SK-N-SH (cell line): ENCODE results near the gene EIF3B. TPM values are rescaled to one million over a fixed set of nuclear protein-coding genes. Genes with fewer than 3 reads are reported as not detected.

Experiments
- CTCF ChIA-PET: fragments of 300-600, 350-600 bp; formaldehyde crosslinking; extraction: SDS; loops from one replicate; lab custom pipeline; 2021; lab: Yijun Ruan, JAX
- POLR2A ChIA-PET: fragments of 350-600 bp; sonication (Branson Sonifier 250); formaldehyde crosslinking; extraction: SDS; loops from one replicate; lab custom pipeline; 2020; ENCODE audit warnings: antibody characterized with exemption, inconsistent platforms; lab: Yijun Ruan, JAX
- DNase-seq: peaks from one replicate; pipeline ENCODE4 v3.0.0; 2012
- H2AFZ ChIP-seq: fragments of 200-600 bp; sonication (generic); 2 replicates; pipeline ENCODE4 v1.8.1; 2016; ENCODE audit warnings: antibody characterized with exemption, mild to moderate bottlenecking, low read depth
- H3F3A ChIP-seq: fragments of 200-600 bp; sonication (generic); replicated peaks from 2 replicates; pipeline ENCODE3; 2016; ENCODE audit warnings: antibody characterized with exemption, mild to moderate bottlenecking; ENCODE audit not compliant: insufficient read depth
- H3K27ac ChIP-seq, 2 experiments: fragments of 200-500 bp in 1 of 2; fragments of 200-600 bp in 1 of 2; sonication (Bioruptor generic) in 1 of 2; sonication (generic), shearing (Covaris generic) in 1 of 2; 2 replicates each; pipeline versions ENCODE4 v1.5.1 to v1.6.1; 2014 to 2016; ENCODE audit warnings: low read depth in 2 of 2, inconsistent platforms in 1 of 2, low read length in 1 of 2, mild to moderate bottlenecking in 1 of 2, mixed read lengths in 1 of 2
- H3K27me3 ChIP-seq: fragments of 200-600 bp; sonication (generic), shearing (Covaris generic); 2 replicates; pipeline ENCODE4 v1.6.1; 2016; ENCODE audit warnings: mixed run types; ENCODE audit not compliant: insufficient read depth
- H3K36me3 ChIP-seq, 2 experiments: fragments of 200-500 bp in 1 of 2; fragments of 200-600 bp in 1 of 2; sonication (Bioruptor generic) in 1 of 2; sonication (generic) in 1 of 2; replicated peaks in 1 of 2; 2 replicates each; pipeline versions ENCODE3 to v1.5.1; 2014 to 2016; ENCODE audit warnings: low read length in 1 of 2, mild to moderate bottlenecking in 1 of 2; ENCODE audit not compliant: insufficient read depth in 2 of 2, control insufficient read depth in 1 of 2
- H3K4me1 ChIP-seq, 2 experiments: fragments of 200-500 bp in 1 of 2; fragments of 200-600 bp in 1 of 2; sonication (Bioruptor generic) in 1 of 2; sonication (generic), shearing (Covaris generic) in 1 of 2; 2 replicates each; pipeline versions ENCODE4 v1.5.1 to v1.6.1; 2014 to 2016; ENCODE audit warnings: low read depth in 1 of 2, low read length in 1 of 2, mixed run types in 1 of 2; ENCODE audit not compliant: insufficient read depth in 2 of 2, control insufficient read depth in 1 of 2
- H3K4me2 ChIP-seq: fragments of 200-600 bp; sonication (generic), shearing (Covaris generic); 2 replicates; pipeline ENCODE4 v1.6.1; 2017; ENCODE audit warnings: mixed run types
- H3K4me3 ChIP-seq, 2 experiments: fragments of 200-500 bp in 1 of 2; fragments of 200-600 bp in 1 of 2; sonication (Bioruptor generic) in 1 of 2; sonication (generic), shearing (Covaris generic) in 1 of 2; 2 replicates each; pipeline versions ENCODE4 v1.5.1 to v1.8.1; 2014 to 2016; ENCODE audit warnings: low read depth in 2 of 2, inconsistent platforms in 1 of 2, low read length in 1 of 2, mild to moderate bottlenecking in 1 of 2, mixed read lengths in 1 of 2, moderate library complexity in 1 of 2
- H3K79me2 ChIP-seq: fragments of 200-600 bp; sonication (generic); 2 replicates; pipeline ENCODE4 v1.8.1; 2017; ENCODE audit warnings: mild to moderate bottlenecking; ENCODE audit not compliant: insufficient read depth
- H3K9ac ChIP-seq: fragments of 200-600 bp; sonication (generic); 2 replicates; pipeline ENCODE4 v1.6.1; 2017; ENCODE audit warnings: mixed run types
- H3K9me2 ChIP-seq: fragments of 200-600 bp; sonication (generic); 2 replicates; pipeline ENCODE4 v1.6.1; 2017; ENCODE audit warnings: mixed run types
- H3K9me3 ChIP-seq: fragments of 200-600 bp; sonication (generic); 2 replicates; pipeline ENCODE4 v1.6.1; 2017; ENCODE audit warnings: mixed run types, mild to moderate bottlenecking, moderate library complexity
- H4K20me1 ChIP-seq: fragments of 200-600 bp; sonication (generic); 2 replicates; pipeline ENCODE4 v1.6.1; 2017; ENCODE audit warnings: mild to moderate bottlenecking, mixed run types; ENCODE audit not compliant: insufficient read depth
- CHD2 ChIP-seq: fragments of 150-350 bp; IDR thresholded peaks from 2 replicates; pipeline ENCODE4 v1.6.1; 2018; ENCODE audit warnings: low read length; ENCODE audit not compliant: partially characterized antibody
- EZH2phosphoT487 ChIP-seq: fragments of 200-600 bp; sonication (generic); IDR thresholded peaks from 2 replicates; pipeline ENCODE4 v1.6.1; 2017; ENCODE audit warnings: low read depth, mixed run types, mild to moderate bottlenecking, antibody characterized with exemption, moderate library complexity, borderline replicate concordance
- GABPA ChIP-seq: IDR thresholded peaks from 2 replicates; pipeline ENCODE4 v1.4.0; 2012; ENCODE audit warnings: low read depth, mild to moderate bottlenecking
- IRF3 ChIP-seq: fragments of 150-350 bp; IDR thresholded peaks from 2 replicates; pipeline ENCODE4 v1.6.1; 2016; ENCODE audit warnings: mild to moderate bottlenecking, low read depth, low read length
- JUND ChIP-seq: IDR thresholded peaks from 2 replicates; pipeline ENCODE4 v1.4.0; 2012
- MEF2A ChIP-seq: IDR thresholded peaks from 2 replicates; pipeline ENCODE4 v1.4.0; 2012; ENCODE audit warnings: low read depth, borderline replicate concordance
- MXI1 ChIP-seq: IDR thresholded peaks from 2 replicates; pipeline ENCODE4 v1.6.1; 2012; ENCODE audit warnings: mild to moderate bottlenecking, low read depth, low read length, improper control_type of control experiment
- NFIC ChIP-seq: IDR thresholded peaks from 2 replicates; pipeline ENCODE4 v1.4.0; 2012; ENCODE audit warnings: borderline replicate concordance
- PBX3 ChIP-seq: IDR thresholded peaks from 2 replicates; pipeline ENCODE4; 2012
- POLR2AphosphoS5 ChIP-seq: IDR thresholded peaks from 2 replicates; pipeline ENCODE4 v1.6.1; 2012; ENCODE audit warnings: low read depth, low read length
- RAD21 ChIP-seq: IDR thresholded peaks from 2 replicates; pipeline ENCODE4 v1.6.1; 2012; ENCODE audit warnings: mild to moderate bottlenecking, low read length
- RFX5 ChIP-seq: IDR thresholded peaks from 2 replicates; pipeline ENCODE4 v1.6.1; 2012; ENCODE audit warnings: mild to moderate bottlenecking, improper control_type of control experiment, low read length
- RXRA ChIP-seq: IDR thresholded peaks from 2 replicates; pipeline ENCODE4 v1.4.0; 2012; ENCODE audit warnings: low read depth, mild to moderate bottlenecking, borderline replicate concordance
- TAF1 ChIP-seq: IDR thresholded peaks from 2 replicates; pipeline ENCODE4 v1.6.1; 2012; ENCODE audit warnings: low read depth, mild to moderate bottlenecking, low read length, moderate library complexity, borderline replicate concordance
- USF1 ChIP-seq: IDR thresholded peaks from 2 replicates; pipeline ENCODE4 v1.4.0; 2012; ENCODE audit warnings: low read depth, borderline replicate concordance
- YY1 ChIP-seq: IDR thresholded peaks from 2 replicates; pipeline ENCODE4 v1.4.0; 2012; ENCODE audit warnings: low read depth, mild to moderate bottlenecking
- ZBTB33 ChIP-seq: IDR thresholded peaks from 2 replicates; pipeline ENCODE4 v1.4.0; 2012; ENCODE audit warnings: low read depth, borderline replicate concordance
- WGBS: methylation state at CpG from one replicate; pipeline ENCODE4 v1.1.6; 2017; ENCODE audit warnings: low lambda C conversion rate; 5-methylcytosine and 5-hydroxymethylcytosine counted together
- polyA plus RNA-seq, 3 experiments: library from polyadenylated mRNA; depleted of rRNA; stranded (reverse); fragments of >200 nt; gene quantifications; 2 replicates each; pipeline ENCODE4 v1.2.3, GENCODE V29; 2012
- TF ChIP-seq, protein P1 (sequence below): IDR thresholded peaks from 2 replicates; pipeline ENCODE4 v1.6.1; 2012; ENCODE audit warnings: mild to moderate bottlenecking, low read depth, low read length, moderate library complexity
- TF ChIP-seq, protein P2 (sequence below): fragments of 200-600 bp; sonication (generic); IDR thresholded peaks from 2 replicates; pipeline ENCODE4 v1.6.1; 2017; ENCODE audit warnings: antibody characterized with exemption, mild to moderate bottlenecking, moderate library complexity

The EIF3B gene
- polyA plus RNA-seq, 1 of the 3 experiments (the other 2 are of a cell fraction): 151 TPM

DNA sequence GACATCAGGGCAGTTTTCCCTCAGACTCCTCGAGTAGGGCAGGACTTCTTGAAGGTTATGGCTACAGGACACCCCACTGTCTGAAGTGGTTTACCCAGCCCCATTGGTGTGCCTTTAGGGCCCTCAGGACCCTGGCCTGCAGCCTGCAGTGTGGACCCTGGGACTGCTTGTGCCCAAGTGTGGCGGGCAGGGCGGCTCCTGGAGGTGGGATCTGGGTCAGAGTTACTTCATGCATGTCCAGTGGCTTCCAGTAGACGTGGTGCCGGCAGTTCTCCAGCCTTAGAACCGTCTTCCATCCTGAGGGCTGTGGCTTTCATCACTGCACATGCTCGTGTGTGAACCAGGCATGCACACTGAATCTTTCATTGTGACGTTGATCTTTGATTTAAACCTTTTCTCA, 16.7 kb downstream of the EIF3B start (continued):
- no peak for TF ChIP-seq POLR2AphosphoS5

DNA sequence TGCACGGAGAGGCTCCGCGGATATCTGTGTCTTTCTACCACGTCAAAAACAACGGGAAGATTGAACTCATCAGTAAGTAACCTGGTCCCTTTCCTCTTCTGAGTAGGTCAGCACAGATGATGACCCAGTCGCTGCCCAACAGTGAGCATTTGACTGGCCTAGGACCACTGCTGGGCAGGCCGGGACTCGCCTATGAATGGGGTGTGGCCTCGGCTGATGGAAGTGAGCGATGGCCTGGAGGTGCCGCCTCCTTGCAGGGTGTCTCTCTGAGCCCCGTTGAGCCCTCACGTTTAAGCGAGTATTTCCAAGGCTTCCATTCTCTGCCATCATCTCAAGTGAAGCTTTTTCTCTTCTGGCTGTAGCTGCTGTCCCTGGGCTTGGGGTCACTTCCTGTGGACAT, 18.1 kb downstream of the EIF3B start:
- no peak for TF ChIP-seq RAD21
- no peak for TF ChIP-seq EZH2phosphoT487
- no peak for TF ChIP-seq ZBTB33
- no peak for TF ChIP-seq CHD2
- TF ChIP-seq, protein P1, sequence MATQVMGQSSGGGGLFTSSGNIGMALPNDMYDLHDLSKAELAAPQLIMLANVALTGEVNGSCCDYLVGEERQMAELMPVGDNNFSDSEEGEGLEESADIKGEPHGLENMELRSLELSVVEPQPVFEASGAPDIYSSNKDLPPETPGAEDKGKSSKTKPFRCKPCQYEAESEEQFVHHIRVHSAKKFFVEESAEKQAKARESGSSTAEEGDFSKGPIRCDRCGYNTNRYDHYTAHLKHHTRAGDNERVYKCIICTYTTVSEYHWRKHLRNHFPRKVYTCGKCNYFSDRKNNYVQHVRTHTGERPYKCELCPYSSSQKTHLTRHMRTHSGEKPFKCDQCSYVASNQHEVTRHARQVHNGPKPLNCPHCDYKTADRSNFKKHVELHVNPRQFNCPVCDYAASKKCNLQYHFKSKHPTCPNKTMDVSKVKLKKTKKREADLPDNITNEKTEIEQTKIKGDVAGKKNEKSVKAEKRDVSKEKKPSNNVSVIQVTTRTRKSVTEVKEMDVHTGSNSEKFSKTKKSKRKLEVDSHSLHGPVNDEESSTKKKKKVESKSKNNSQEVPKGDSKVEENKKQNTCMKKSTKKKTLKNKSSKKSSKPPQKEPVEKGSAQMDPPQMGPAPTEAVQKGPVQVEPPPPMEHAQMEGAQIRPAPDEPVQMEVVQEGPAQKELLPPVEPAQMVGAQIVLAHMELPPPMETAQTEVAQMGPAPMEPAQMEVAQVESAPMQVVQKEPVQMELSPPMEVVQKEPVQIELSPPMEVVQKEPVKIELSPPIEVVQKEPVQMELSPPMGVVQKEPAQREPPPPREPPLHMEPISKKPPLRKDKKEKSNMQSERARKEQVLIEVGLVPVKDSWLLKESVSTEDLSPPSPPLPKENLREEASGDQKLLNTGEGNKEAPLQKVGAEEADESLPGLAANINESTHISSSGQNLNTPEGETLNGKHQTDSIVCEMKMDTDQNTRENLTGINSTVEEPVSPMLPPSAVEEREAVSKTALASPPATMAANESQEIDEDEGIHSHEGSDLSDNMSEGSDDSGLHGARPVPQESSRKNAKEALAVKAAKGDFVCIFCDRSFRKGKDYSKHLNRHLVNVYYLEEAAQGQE: no peak
- no peak for TF ChIP-seq MXI1
- TF ChIP-seq, protein P2, sequence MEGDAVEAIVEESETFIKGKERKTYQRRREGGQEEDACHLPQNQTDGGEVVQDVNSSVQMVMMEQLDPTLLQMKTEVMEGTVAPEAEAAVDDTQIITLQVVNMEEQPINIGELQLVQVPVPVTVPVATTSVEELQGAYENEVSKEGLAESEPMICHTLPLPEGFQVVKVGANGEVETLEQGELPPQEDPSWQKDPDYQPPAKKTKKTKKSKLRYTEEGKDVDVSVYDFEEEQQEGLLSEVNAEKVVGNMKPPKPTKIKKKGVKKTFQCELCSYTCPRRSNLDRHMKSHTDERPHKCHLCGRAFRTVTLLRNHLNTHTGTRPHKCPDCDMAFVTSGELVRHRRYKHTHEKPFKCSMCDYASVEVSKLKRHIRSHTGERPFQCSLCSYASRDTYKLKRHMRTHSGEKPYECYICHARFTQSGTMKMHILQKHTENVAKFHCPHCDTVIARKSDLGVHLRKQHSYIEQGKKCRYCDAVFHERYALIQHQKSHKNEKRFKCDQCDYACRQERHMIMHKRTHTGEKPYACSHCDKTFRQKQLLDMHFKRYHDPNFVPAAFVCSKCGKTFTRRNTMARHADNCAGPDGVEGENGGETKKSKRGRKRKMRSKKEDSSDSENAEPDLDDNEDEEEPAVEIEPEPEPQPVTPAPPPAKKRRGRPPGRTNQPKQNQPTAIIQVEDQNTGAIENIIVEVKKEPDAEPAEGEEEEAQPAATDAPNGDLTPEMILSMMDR: no peak
- no peak for TF ChIP-seq RXRA
- no peak for TF ChIP-seq PBX3
- no peak for TF ChIP-seq YY1
- TF ChIP-seq TAF1: no peak
- no peak for TF ChIP-seq IRF3
- no peak for TF ChIP-seq MEF2A
- TF ChIP-seq NFIC: no peak
- no peak for TF ChIP-seq USF1
- no peak for TF ChIP-seq JUND
- no peak for TF ChIP-seq GABPA
- no peak for TF ChIP-seq RFX5
- TF ChIP-seq, all 33 proteins: peak for 0
- H3K9ac ChIP-seq: no peak overlapping the region
- H2AFZ ChIP-seq: no peak overlapping the region
- no peak overlapping the region for H3K27ac ChIP-seq
- no peaks in the 10 kb centered on the region for H3K27me3 ChIP-seq
- no peak overlapping the region for H3K4me3 ChIP-seq
- H3K4me2 ChIP-seq: no peak overlapping the region
- no peak for DNase-seq
- peaks cover 81 to 82% of the 10 kb centered on the region in 2 experiments for H3K36me3 ChIP-seq
- H3K4me1 ChIP-seq: no peaks in the 10 kb centered on the region
- peaks cover 54% of the 10 kb centered on the region for H3K79me2 ChIP-seq
- POLR2A ChIA-PET: no interaction called here
- CTCF ChIA-PET: interaction anchor here (0.9 to 1.2 kb wide), 2 partner anchors 8 to 30 kb away, joined by 3 read pairs; no protein-coding TSS in a partner anchor
- H3K9me3 ChIP-seq: no peaks in the 10 kb centered on the region
- peaks cover 14% of the 10 kb centered on the region for H4K20me1 ChIP-seq
- peaks cover 7% of the 10 kb centered on the region for H3F3A ChIP-seq
- no peaks in the 10 kb centered on the region for H3K9me2 ChIP-seq
- 95% methylated on average over 14 of the region's 14 CpGs for WGBS
